GM23338 (cell line): ENCODE measurements around the gene ERAP2. TPM values are rescaled to one million over a fixed set of nuclear protein-coding genes. Genes with fewer than 3 reads are reported as not detected.

Experiments
- ATAC-seq: fragments of 200-7000 bp; cut with Tn5 transposase; 3 replicates; pipeline ENCODE4 v1.9.1; 2020
- DNase-seq: peaks from one replicate; pipeline ENCODE4 v3.0.0-alpha.2; 2015; ENCODE audit warnings: low spot score
- H2AFZ ChIP-seq: fragments of 200-600 bp; sonication (generic); 2 replicates; pipeline ENCODE4 v1.8.0; 2016; ENCODE audit warnings: antibody characterized with exemption, mild to moderate bottlenecking, moderate library complexity
- H3F3A ChIP-seq: fragments of 200-600 bp; sonication (generic); replicated peaks from 2 replicates; pipeline ENCODE4 v1.8.0; 2017; ENCODE audit warnings: antibody characterized with exemption, mixed run types, low read depth
- H3K27ac ChIP-seq: fragments of 200-600 bp; sonication (generic); 2 replicates; pipeline ENCODE4 v1.6.1; 2016; ENCODE audit warnings: low read depth
- H3K27me3 ChIP-seq: fragments of 200-600 bp; sonication (generic); 2 replicates; pipeline ENCODE4 v1.8.0; 2016; ENCODE audit warnings: mild to moderate bottlenecking, mixed run types, moderate library complexity; ENCODE audit not compliant: insufficient read depth
- H3K36me3 ChIP-seq: fragments of 200-600 bp; sonication (generic); 2 replicates; pipeline ENCODE4 v1.8.0; 2016; ENCODE audit warnings: mild to moderate bottlenecking; ENCODE audit not compliant: insufficient read depth
- H3K4me1 ChIP-seq: fragments of 200-600 bp; sonication (generic); 2 replicates; pipeline ENCODE4 v1.8.0; 2016; ENCODE audit warnings: mild to moderate bottlenecking, moderate library complexity; ENCODE audit not compliant: insufficient read depth
- H3K4me2 ChIP-seq: fragments of 200-600 bp; sonication (generic); 2 replicates; pipeline ENCODE4 v1.7.1; 2017; ENCODE audit warnings: mixed run types
- H3K4me3 ChIP-seq: fragments of 200-600 bp; sonication (generic); 2 replicates; pipeline ENCODE4 v1.6.1; 2016; ENCODE audit warnings: mixed run types
- H3K79me2 ChIP-seq: fragments of 200-600 bp; sonication (generic); replicated peaks from 2 replicates; pipeline ENCODE4 v1.8.0; 2017; ENCODE audit warnings: mild to moderate bottlenecking; ENCODE audit not compliant: insufficient read depth
- H3K9me2 ChIP-seq: fragments of 200-600 bp; sonication (generic); 2 replicates; pipeline ENCODE4 v1.8.0; 2017; ENCODE audit not compliant: insufficient read depth
- H4K20me1 ChIP-seq: fragments of 200-600 bp; sonication (generic); replicated peaks from 2 replicates; pipeline ENCODE4 v1.8.0; 2017; ENCODE audit warnings: mild to moderate bottlenecking; ENCODE audit not compliant: insufficient read depth
- H3K27ac Mint-ChIP-seq: 2 replicates; pipeline ENCODE4 v1.8.0; 2020; ENCODE audit warnings: inconsistent platforms, mild to moderate bottlenecking, moderate library complexity, mixed read lengths
- H3K27me3 Mint-ChIP-seq: 3 replicates; pipeline ENCODE4 v1.8.0; 2022; ENCODE audit warnings: low read depth, mild to moderate bottlenecking, moderate library complexity, mixed read lengths, inconsistent platforms; ENCODE audit not compliant: insufficient read depth, poor library complexity
- H3K36me3 Mint-ChIP-seq: 3 replicates; pipeline ENCODE4 v1.8.0; 2021; ENCODE audit warnings: low read depth, mild to moderate bottlenecking, inconsistent platforms, moderate library complexity, mixed read lengths
- H3K4me1 Mint-ChIP-seq: 3 replicates; pipeline ENCODE4 v1.8.0; 2020; ENCODE audit warnings: mild to moderate bottlenecking, inconsistent platforms, mixed read lengths
- H3K4me3 Mint-ChIP-seq: 3 replicates; pipeline ENCODE4 v1.8.0; 2021; ENCODE audit warnings: moderate library complexity, mild to moderate bottlenecking, inconsistent platforms, mixed read lengths
- H3K9me3 Mint-ChIP-seq: 3 replicates; pipeline ENCODE4 v1.8.0; 2020; ENCODE audit warnings: moderate library complexity, mild to moderate bottlenecking, inconsistent platforms, mixed read lengths
- CREB1 ChIP-seq: fragments of 250-450 bp; sonication (Bioruptor Pico); IDR thresholded peaks from 2 replicates; pipeline ENCODE4 v1.5.0; 2020; ENCODE audit warnings: low read depth, mild to moderate bottlenecking, moderate library complexity
- ETS1 ChIP-seq: IDR thresholded peaks from 2 replicates; pipeline ENCODE4 v1.6.1; 2016; ENCODE audit warnings: antibody characterized with exemption
- EZH2 ChIP-seq: fragments of 200-600 bp; sonication (generic); IDR thresholded peaks from one replicate; pipeline ENCODE4 v1.8.0; 2017; ENCODE audit warnings: antibody characterized with exemption, mild to moderate bottlenecking, low read depth; ENCODE audit not compliant: unreplicated experiment
- EZH2phosphoT487 ChIP-seq: fragments of 200-600 bp; sonication (generic); IDR thresholded peaks from one replicate; pipeline ENCODE4 v1.8.1; 2018; ENCODE audit warnings: antibody characterized with exemption; ENCODE audit not compliant: unreplicated experiment
- JUNB ChIP-seq: IDR thresholded peaks from one replicate; pipeline ENCODE4 v1.6.1; 2016; ENCODE audit warnings: antibody characterized with exemption; ENCODE audit not compliant: unreplicated experiment
- NANOG ChIP-seq: IDR thresholded peaks from 2 replicates; pipeline ENCODE4 v1.6.1; 2016; ENCODE audit warnings: antibody characterized with exemption, borderline replicate concordance
- POLR2AphosphoS5 ChIP-seq: IDR thresholded peaks from 2 replicates; pipeline ENCODE4 v1.6.1; 2016; ENCODE audit warnings: antibody characterized with exemption, low read depth
- REST ChIP-seq: IDR thresholded peaks from one replicate; pipeline ENCODE4 v1.6.1; 2018; ENCODE audit warnings: antibody characterized with exemption; ENCODE audit not compliant: unreplicated experiment
- STAT1 ChIP-seq: IDR thresholded peaks from one replicate; pipeline ENCODE4 v1.6.1; 2016; ENCODE audit warnings: antibody characterized with exemption; ENCODE audit not compliant: unreplicated experiment
- ZNF114 ChIP-seq: fragments of 250-450 bp; sonication (Bioruptor Pico); IDR thresholded peaks from 2 replicates; pipeline ENCODE4 v1.5.0; 2020; ENCODE audit warnings: mild to moderate bottlenecking, moderate library complexity
- ZNF331 ChIP-seq: fragments of 250-450 bp; sonication (Bioruptor Pico); IDR thresholded peaks from 2 replicates; pipeline ENCODE4 v1.5.0; 2020; ENCODE audit warnings: low read depth, mild to moderate bottlenecking, moderate library complexity
- polyA plus RNA-seq: library from polyadenylated mRNA; unstranded; fragments of >200 nt; fragmentation: Nextera tagmentation; extraction: Ambion mirVana; gene quantifications from 2 replicates; pipeline ENCODE4 v1.2.1, GENCODE V29; 2016
- total RNA-seq: library from RNA; depleted of rRNA; stranded (reverse); fragments of >200 nt; shearing (Covaris generic); gene quantifications from 2 replicates; pipeline ENCODE4 v1.2.3, GENCODE V29; 2014
- TF ChIP-seq, protein P1 (sequence below): fragments of 250-450 bp; sonication (Bioruptor Pico); IDR thresholded peaks from 2 replicates; pipeline ENCODE4 v1.5.0; 2020; ENCODE audit warnings: mild to moderate bottlenecking, moderate library complexity
- TF ChIP-seq, protein P2 (sequence below), 2 experiments: fragments of 200-600 bp in 1 of 2; sonication (generic) in 1 of 2; conservative IDR thresholded peaks; 2 replicates each; pipeline versions ENCODE4 v1.5.1 to v1.6.1; 2016 to 2017; ENCODE audit warnings: antibody characterized with exemption in 2 of 2, low read depth in 2 of 2, mild to moderate bottlenecking in 2 of 2, moderate library complexity in 1 of 2

ERAP2 gene
- total and polyA plus RNA-seq, 2 experiments from 2014 or later: 0.73 TPM; not detected in 1

GRCh38 chr5:96896276-96896675 lies 20.0 kb downstream of the ERAP2 start:
- Histone ChIP-seq H3K4me3 (no peak overlapping the region), H4K20me1 (no peaks in the 10 kb centered on the region), H3K79me2 (no peaks in the 10 kb centered on the region), H3K27me3 (no peaks in the 10 kb centered on the region), H3K4me2 (no peak overlapping the region), H3K4me1 (no peaks in the 10 kb centered on the region), H2AFZ (no peak overlapping the region), H3F3A (no peaks in the 10 kb centered on the region), H3K27ac (no peak overlapping the region), H3K36me3 (no peaks in the 10 kb centered on the region), H3K9me2 (no peaks in the 10 kb centered on the region)
- Mint-ChIP-seq H3K27me3 (no peaks in the 10 kb centered on the region), H3K36me3 (no peaks in the 10 kb centered on the region), H3K4me1 (no peaks in the 10 kb centered on the region), H3K27ac (no peak overlapping the region), H3K4me3 (no peak overlapping the region), H3K9me3 (no peaks in the 10 kb centered on the region)
- ATAC-seq (no peak), DNase-seq (no peak)
- TF ChIP-seq STAT1 (no peak), ZNF114 (CRISPR knock-in tag) (no peak), JUNB (no peak), EZH2phosphoT487 (no peak), ETS1 (no peak), CREB1 (CRISPR knock-in tag) (no peak), EZH2 (no peak), POLR2AphosphoS5 (no peak), NANOG (no peak), ZNF331 (CRISPR knock-in tag) (no peak), REST (no peak)
- TF ChIP-seq, protein P1, sequence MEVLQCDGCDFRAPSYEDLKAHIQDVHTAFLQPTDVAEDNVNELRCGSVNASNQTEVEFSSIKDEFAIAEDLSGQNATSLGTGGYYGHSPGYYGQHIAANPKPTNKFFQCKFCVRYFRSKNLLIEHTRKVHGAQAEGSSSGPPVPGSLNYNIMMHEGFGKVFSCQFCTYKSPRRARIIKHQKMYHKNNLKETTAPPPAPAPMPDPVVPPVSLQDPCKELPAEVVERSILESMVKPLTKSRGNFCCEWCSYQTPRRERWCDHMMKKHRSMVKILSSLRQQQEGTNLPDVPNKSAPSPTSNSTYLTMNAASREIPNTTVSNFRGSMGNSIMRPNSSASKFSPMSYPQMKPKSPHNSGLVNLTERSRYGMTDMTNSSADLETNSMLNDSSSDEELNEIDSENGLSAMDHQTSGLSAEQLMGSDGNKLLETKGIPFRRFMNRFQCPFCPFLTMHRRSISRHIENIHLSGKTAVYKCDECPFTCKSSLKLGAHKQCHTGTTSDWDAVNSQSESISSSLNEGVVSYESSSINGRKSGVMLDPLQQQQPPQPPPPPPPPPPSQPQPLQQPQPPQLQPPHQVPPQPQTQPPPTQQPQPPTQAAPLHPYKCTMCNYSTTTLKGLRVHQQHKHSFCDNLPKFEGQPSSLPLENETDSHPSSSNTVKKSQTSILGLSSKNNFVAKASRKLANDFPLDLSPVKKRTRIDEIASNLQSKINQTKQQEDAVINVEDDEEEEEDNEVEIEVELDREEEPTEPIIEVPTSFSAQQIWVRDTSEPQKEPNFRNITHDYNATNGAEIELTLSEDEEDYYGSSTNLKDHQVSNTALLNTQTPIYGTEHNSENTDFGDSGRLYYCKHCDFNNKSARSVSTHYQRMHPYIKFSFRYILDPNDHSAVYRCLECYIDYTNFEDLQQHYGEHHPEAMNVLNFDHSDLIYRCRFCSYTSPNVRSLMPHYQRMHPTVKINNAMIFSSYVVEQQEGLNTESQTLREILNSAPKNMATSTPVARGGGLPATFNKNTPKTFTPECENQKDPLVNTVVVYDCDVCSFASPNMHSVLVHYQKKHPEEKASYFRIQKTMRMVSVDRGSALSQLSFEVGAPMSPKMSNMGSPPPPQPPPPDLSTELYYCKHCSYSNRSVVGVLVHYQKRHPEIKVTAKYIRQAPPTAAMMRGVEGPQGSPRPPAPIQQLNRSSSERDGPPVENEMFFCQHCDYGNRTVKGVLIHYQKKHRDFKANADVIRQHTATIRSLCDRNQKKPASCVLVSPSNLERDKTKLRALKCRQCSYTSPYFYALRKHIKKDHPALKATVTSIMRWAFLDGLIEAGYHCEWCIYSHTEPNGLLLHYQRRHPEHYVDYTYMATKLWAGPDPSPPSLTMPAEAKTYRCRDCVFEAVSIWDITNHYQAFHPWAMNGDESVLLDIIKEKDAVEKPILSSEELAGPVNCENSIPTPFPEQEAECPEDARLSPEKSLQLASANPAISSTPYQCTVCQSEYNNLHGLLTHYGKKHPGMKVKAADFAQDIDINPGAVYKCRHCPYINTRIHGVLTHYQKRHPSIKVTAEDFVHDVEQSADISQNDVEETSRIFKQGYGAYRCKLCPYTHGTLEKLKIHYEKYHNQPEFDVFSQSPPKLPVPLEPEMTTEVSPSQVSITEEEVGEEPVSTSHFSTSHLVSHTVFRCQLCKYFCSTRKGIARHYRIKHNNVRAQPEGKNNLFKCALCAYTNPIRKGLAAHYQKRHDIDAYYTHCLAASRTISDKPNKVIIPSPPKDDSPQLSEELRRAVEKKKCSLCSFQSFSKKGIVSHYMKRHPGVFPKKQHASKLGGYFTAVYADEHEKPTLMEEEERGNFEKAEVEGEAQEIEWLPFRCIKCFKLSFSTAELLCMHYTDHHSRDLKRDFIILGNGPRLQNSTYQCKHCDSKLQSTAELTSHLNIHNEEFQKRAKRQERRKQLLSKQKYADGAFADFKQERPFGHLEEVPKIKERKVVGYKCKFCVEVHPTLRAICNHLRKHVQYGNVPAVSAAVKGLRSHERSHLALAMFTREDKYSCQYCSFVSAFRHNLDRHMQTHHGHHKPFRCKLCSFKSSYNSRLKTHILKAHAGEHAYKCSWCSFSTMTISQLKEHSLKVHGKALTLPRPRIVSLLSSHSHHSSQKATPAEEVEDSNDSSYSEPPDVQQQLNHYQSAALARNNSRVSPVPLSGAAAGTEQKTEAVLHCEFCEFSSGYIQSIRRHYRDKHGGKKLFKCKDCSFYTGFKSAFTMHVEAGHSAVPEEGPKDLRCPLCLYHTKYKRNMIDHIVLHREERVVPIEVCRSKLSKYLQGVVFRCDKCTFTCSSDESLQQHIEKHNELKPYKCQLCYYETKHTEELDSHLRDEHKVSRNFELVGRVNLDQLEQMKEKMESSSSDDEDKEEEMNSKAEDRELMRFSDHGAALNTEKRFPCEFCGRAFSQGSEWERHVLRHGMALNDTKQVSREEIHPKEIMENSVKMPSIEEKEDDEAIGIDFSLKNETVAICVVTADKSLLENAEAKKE (CRISPR knock-in tag): no peak
- TF ChIP-seq, protein P2, sequence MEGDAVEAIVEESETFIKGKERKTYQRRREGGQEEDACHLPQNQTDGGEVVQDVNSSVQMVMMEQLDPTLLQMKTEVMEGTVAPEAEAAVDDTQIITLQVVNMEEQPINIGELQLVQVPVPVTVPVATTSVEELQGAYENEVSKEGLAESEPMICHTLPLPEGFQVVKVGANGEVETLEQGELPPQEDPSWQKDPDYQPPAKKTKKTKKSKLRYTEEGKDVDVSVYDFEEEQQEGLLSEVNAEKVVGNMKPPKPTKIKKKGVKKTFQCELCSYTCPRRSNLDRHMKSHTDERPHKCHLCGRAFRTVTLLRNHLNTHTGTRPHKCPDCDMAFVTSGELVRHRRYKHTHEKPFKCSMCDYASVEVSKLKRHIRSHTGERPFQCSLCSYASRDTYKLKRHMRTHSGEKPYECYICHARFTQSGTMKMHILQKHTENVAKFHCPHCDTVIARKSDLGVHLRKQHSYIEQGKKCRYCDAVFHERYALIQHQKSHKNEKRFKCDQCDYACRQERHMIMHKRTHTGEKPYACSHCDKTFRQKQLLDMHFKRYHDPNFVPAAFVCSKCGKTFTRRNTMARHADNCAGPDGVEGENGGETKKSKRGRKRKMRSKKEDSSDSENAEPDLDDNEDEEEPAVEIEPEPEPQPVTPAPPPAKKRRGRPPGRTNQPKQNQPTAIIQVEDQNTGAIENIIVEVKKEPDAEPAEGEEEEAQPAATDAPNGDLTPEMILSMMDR (conservative IDR thresholded peaks at IDR 0.05; ENCODE audit: low read depth in 2 of 2): no peak
